LNCaP clone FGC (cell line): Measurements from ENCODE around the gene TFRC.
"Not testable (repeated sequence)": the region's sequence is repeated elsewhere in the genome, so short reads cannot be mapped to it uniquely, and the experiment has no call there.

ENCODE experiments used
- DNase-seq: peaks from one replicate; pipeline ENCODE4 v3.0.0-alpha.2; 2011; ENCODE audit warnings: low read depth
- H3K4me3 ChIP-seq: 2 replicates; pipeline ENCODE4 v1.5.1; 2011; ENCODE audit warnings: mild to moderate bottlenecking, low read depth, low read length, control low read depth
- TF ChIP-seq, protein P1 (sequence below): IDR thresholded peaks from 2 replicates; pipeline ENCODE4 v1.5.1; 2012; ENCODE audit warnings: mild to moderate bottlenecking; ENCODE audit not compliant: control insufficient read depth, insufficient read depth; ENCODE audit errors: extremely low read depth

Gene TFRC

DNA sequence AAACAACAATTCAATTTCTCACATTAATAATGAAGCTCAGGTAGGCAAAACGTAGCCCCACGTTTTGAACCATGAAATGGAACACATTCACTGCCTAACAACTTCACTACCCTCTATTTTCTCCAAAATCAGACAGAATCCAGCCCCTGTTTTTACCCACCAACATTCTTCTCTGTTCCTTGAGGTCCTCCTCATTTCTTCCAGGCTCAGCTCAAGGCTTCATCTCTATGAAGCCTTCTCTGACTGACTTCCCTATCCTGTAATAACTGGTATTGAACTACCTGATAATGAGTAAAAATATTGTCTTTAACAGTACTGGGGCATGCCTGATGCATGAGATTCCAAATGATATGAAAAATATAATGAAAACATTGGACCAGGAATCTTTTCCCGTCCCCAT is 2.2 kb downstream of the TFRC start:
- H3K4me3 ChIP-seq, result peak overlapping the region; percentile 94
- TF ChIP-seq, protein P1, sequence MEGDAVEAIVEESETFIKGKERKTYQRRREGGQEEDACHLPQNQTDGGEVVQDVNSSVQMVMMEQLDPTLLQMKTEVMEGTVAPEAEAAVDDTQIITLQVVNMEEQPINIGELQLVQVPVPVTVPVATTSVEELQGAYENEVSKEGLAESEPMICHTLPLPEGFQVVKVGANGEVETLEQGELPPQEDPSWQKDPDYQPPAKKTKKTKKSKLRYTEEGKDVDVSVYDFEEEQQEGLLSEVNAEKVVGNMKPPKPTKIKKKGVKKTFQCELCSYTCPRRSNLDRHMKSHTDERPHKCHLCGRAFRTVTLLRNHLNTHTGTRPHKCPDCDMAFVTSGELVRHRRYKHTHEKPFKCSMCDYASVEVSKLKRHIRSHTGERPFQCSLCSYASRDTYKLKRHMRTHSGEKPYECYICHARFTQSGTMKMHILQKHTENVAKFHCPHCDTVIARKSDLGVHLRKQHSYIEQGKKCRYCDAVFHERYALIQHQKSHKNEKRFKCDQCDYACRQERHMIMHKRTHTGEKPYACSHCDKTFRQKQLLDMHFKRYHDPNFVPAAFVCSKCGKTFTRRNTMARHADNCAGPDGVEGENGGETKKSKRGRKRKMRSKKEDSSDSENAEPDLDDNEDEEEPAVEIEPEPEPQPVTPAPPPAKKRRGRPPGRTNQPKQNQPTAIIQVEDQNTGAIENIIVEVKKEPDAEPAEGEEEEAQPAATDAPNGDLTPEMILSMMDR, result no peak
- DNase-seq, result no peak

DNA sequence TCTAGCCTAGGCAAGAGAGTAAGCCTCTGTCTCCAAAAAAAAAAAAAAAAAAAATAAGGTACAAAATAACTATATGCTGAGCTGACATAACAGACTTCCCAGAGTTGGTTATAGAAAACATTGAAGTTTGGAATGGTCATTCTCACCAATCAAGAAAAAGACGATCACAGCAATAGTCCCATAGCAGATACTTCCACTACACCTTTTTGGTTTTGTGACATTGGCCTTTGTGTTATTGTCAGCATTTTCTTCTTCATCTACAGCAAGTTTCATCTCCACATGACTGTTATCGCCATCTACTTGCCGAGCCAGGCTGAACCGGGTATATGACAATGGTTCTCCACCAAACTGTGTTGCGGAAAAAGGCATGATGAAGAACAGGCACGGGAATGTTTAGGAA is 6.9 kb downstream of the TFRC start:
- DNase-seq, result no peak
- H3K4me3 ChIP-seq, result no peak overlapping the region
- TF ChIP-seq, protein P1, result no peak

DNA sequence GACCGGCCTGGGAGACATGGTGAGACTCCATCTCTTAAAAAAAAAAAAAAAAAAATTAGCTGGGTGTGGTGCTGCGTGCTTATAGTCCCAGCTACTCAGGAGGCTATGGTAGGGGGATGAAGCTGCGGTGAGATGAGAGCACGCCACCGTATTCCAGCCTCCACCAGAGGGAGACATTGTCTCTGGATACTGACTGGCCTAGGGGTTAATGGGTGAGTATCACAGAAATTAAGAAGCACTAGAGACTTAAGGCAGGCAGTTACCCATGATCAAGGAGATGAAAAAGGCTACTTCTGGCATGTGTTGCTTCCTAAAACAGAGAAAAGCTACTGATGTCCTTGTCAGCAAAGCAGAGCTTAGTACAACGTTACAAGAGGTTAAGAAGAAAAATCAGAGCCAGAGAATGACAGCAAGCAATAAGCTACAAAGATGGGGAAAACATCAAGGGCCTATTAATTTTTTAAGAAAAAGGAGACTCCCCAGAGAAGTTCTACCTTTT is 8.6 kb downstream of the TFRC start:
- DNase-seq, result no peak
- H3K4me3 ChIP-seq, result no peak overlapping the region
- TF ChIP-seq, protein P1, result peak; percentile 91

DNA sequence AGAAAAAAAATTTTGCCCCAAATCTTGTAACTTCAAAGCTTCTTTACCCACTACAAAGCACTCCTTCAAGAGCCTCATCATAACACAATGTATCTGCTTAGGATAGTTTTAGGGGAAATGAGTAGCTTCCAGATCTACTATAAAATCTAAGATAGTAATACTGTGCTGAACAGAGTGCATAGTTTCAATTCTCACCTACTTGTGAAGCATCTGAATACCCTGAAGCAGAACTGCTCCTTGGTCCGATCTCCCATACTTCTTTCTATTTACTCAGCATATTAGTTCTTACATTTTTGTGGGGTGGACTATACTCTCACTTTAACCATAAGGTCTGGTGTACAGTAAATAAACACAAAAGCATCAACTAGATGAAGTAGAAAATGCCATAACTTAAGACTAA is 9.6 kb downstream of the TFRC start:
- TF ChIP-seq, protein P1, result no peak
- no peak overlapping the region for H3K4me3 ChIP-seq
- DNase-seq, result no peak

DNA sequence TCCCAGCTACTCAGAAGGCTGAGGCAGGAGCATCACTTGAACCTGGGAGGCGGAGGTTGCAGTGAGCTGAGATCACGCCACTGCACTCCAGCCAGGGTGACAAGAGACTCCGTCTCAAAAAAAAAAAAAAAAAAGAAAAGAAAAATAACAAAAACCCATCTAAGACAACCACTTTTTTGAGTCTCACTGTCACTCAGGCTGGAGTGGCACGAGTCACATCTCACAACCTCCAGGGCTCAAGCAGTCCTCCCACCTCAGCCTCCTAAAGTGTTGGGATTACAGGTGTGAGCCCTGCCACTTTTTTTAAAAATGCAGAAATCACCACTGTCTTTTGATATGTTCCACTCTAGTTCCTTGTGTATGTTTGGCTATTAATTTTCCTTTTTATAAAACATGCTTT is 13.1 kb downstream of the TFRC start:
- not testable (repeated sequence) for DNase-seq, H3K4me3 ChIP-seq

DNA sequence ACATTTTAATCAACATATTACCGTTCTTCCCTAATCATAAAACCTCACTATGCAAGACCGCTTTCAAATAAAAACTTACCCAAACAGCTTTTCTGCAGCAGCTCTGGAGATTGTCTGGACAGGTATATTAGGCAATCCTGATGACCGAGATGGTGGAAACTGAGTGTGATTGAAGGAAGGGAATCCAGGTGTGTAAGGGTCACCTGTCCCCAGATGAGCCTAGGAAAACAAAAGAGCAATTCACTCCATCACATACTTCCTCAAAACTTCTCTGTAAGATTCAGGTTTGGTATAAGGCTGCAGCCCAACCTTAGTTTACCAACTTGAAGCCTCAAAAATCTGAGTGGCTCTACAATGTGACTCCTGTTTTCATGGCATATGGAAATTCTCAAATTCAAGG is 14.5 kb downstream of the TFRC start:
- no peak for DNase-seq
- TF ChIP-seq, protein P1, result no peak
- H3K4me3 ChIP-seq, result no peak overlapping the region

DNA sequence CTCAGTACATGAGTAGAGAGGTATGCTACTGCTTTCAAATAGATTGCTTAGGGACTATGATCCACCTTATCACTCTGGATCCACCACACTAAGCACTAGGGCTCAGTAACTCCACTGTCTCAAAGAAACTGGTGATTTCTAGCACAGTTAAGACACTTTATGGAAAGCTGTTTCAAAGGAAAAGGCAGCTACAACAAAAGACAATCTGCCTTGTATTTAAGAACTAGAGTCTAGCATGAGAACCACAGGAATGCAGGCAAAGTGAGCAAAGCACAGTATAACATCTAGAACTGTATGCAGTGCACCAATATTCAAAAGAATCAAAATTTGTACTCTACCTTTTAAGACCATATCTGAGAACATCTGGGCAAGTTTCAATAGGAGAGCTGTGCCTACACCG is 17.9 kb downstream of the TFRC start:
- TF ChIP-seq, protein P1, result no peak
- H3K4me3 ChIP-seq, result no peak overlapping the region
- no peak for DNase-seq
